Measurements from ENCODE around the gene NUDT6.

DNA sequence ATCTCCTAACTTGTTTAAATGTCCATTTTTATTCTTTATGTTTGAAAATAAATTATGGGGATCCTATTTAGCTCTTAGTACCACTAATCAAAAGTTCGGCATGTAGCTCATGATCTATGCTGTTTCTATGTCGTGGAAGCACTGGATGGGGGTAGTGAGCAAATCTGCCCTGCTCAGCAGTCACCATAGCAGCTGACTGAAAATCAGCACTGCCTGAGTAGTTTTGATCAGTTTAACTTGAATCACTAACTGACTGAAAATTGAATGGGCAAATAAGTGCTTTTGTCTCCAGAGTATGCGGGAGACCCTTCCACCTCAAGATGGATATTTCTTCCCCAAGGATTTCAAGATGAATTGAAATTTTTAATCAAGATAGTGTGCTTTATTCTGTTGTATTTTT lies 27.6 kb downstream of the NUDT6 start:
- TF ChIP-seq, protein P1, sequence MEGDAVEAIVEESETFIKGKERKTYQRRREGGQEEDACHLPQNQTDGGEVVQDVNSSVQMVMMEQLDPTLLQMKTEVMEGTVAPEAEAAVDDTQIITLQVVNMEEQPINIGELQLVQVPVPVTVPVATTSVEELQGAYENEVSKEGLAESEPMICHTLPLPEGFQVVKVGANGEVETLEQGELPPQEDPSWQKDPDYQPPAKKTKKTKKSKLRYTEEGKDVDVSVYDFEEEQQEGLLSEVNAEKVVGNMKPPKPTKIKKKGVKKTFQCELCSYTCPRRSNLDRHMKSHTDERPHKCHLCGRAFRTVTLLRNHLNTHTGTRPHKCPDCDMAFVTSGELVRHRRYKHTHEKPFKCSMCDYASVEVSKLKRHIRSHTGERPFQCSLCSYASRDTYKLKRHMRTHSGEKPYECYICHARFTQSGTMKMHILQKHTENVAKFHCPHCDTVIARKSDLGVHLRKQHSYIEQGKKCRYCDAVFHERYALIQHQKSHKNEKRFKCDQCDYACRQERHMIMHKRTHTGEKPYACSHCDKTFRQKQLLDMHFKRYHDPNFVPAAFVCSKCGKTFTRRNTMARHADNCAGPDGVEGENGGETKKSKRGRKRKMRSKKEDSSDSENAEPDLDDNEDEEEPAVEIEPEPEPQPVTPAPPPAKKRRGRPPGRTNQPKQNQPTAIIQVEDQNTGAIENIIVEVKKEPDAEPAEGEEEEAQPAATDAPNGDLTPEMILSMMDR (IDR thresholded peaks at IDR 0.05): no peak
- no peak for TF ChIP-seq POLR2A (IDR thresholded peaks at IDR 0.05)

Measured in thyroid gland (tissue), 4 donors.